ENCODE data around the gene ZMYND8. TPM values are rescaled to one million over a fixed set of nuclear protein-coding genes. Genes with fewer than 3 reads are reported as not detected.
"Not testable (repeated sequence)": the region's sequence is repeated elsewhere in the genome, so short reads cannot be mapped to it uniquely, and the experiment has no call there.

ZMYND8 gene
- total RNA-seq, 1 donor from 2014 or later, result 18.6 TPM

DNA sequence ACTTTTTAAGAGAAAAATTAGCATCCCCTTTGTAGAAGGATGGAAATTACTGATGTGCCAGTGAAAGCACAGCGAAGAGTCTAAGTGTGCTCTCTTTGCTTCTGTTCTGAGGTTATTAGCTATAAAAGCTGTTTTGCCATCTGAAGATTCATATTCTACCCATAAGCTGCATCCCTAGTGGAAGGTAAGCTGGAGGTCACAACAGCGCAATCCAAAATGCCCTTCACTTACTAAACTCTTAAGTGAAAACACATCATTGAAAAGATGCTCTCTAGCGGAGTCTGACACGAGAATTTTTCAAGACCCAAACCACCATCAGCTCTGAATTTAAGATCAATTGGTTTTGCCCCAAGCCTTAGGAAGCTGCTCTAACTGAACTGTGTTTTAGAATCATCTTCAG lies 113.5 kb downstream of the ZMYND8 start:
- H3K4me3 ChIP-seq (ENCODE audit: low read depth, low read length), result no peak overlapping the region
- TF ChIP-seq, protein P1, sequence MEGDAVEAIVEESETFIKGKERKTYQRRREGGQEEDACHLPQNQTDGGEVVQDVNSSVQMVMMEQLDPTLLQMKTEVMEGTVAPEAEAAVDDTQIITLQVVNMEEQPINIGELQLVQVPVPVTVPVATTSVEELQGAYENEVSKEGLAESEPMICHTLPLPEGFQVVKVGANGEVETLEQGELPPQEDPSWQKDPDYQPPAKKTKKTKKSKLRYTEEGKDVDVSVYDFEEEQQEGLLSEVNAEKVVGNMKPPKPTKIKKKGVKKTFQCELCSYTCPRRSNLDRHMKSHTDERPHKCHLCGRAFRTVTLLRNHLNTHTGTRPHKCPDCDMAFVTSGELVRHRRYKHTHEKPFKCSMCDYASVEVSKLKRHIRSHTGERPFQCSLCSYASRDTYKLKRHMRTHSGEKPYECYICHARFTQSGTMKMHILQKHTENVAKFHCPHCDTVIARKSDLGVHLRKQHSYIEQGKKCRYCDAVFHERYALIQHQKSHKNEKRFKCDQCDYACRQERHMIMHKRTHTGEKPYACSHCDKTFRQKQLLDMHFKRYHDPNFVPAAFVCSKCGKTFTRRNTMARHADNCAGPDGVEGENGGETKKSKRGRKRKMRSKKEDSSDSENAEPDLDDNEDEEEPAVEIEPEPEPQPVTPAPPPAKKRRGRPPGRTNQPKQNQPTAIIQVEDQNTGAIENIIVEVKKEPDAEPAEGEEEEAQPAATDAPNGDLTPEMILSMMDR (conservative IDR thresholded peaks at IDR 0.05; ENCODE audit: low read depth, low read length), result no peak

DNA sequence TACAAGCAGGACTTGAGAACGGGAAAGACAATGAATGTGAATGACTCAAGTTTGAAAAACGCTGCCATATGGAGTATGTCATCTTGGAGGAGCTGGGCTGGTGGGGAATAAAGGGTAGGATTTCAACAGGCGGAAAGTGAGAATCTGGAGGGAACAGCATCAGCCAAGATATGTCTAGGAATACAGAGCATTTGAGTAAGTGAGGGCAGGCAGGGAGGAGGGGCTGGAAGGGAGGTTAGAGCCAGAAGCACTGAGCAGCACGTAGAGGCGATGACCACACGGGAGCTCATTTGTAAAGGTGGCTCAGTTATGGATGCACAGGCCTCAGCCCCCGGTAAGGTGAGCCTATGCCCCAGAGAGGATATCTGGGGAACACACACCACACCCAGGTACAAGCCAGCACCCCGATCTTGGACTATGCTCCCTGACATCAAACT lies 115.1 kb downstream of the ZMYND8 start:
- no peak for DNase-seq (ENCODE audit: low read depth)
- TF ChIP-seq, protein P1 (conservative IDR thresholded peaks at IDR 0.05; ENCODE audit: low read depth, low read length), result no peak
- H3K4me3 ChIP-seq (ENCODE audit: low read depth, low read length), result no peak overlapping the region

More for the DNA sequence above, 113.5 kb downstream of the ZMYND8 start:
- DNase-seq (ENCODE audit: low read depth), result no peak

DNA sequence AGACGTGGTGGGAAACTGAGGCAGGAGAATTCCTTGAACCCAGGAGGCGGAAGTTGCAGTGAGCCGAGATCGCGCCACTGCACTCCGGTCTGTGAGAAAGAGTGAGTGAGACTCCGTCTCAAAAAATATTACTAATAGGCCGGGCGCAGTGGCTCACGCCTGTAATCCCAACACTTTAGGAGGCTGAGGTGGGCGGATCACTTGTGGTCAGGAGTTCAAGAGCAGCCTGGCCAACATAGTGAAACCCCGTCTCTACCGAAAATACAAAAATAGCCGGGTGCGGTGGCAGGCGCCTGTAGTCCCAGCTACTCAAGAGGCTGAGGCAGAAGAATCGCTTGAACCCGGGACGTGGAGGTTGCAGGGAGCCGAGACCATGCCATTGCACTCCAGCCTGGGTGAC lies 116.4 kb downstream of the ZMYND8 start:
- not testable (repeated sequence) for DNase-seq (ENCODE audit: low read depth)

DNA sequence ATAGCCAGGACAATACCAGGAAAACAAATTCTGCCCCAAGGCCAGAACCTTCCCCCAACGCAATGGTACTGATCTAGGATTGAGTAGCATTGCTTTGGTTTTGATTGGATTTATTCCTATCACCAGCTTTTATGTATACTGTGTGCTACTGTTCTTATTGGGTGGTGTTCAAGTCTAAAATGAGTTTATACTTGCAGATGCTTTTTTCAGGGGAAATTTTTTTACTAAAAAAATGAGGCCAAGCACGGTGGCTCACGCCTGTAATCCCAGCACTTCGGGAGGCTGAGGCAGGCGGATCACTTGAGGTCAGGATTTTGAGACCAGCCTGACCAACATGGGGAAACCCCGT lies 116.8 kb downstream of the ZMYND8 start:
- no peak overlapping the region for H3K4me3 ChIP-seq (ENCODE audit: low read depth, low read length)
- TF ChIP-seq, protein P1 (conservative IDR thresholded peaks at IDR 0.05; ENCODE audit: low read depth, low read length), result no peak
- DNase-seq (ENCODE audit: low read depth), result no peak

More for the DNA sequence above, 116.4 kb downstream of the ZMYND8 start:
- H3K4me3 ChIP-seq (ENCODE audit: low read depth, low read length), result not testable (repeated sequence)

DNA sequence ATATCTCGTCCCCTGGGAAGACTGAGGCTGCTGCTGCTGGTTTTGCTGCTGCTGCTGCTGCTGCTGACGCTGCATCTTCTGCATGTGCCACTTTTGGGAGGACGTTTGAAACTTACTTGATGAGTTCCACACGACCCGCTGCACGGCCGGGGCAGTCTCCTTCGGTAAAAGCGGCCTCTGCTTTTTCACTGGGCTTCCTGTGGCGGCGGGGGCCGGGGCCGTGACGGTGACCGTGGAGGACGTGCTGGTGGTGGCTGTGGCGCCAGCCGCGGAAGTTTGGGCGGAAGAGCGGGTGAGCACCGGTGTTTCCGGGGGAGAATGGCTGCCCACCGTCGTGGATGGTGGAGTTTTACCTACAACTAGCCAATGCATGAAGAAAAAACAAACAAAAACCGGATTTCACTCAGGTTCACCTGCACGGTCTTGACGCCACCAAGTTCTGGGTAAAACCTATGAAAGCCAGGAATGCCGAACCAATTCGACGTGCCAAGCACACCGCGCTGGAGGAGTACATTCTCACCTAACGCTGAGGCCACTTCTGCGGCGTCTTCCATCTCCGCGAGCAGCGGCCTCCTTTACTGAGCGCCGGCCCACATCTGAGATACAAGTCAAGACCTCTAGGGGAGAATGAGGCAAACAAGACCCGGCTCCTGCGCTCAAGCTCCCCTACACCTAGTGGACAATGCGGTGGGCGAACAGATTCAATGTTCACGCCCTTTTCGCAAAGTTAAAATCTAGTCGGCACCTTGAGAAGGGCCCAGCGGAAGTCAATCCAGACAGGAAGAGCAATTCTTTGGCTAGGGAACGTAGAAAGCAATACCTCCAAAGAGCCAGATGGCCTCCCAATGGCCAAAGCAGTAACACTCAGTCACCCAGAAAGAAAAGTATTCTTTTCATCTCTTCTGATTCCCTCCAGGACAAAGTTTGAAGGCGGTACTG lies 117.5 kb downstream of the ZMYND8 start:
- no peak overlapping the region for H3K4me3 ChIP-seq (ENCODE audit: low read depth, low read length)
- TF ChIP-seq, protein P1 (conservative IDR thresholded peaks at IDR 0.05; ENCODE audit: low read depth, low read length), result no peak
- DNase-seq (ENCODE audit: low read depth), result no peak

DNA sequence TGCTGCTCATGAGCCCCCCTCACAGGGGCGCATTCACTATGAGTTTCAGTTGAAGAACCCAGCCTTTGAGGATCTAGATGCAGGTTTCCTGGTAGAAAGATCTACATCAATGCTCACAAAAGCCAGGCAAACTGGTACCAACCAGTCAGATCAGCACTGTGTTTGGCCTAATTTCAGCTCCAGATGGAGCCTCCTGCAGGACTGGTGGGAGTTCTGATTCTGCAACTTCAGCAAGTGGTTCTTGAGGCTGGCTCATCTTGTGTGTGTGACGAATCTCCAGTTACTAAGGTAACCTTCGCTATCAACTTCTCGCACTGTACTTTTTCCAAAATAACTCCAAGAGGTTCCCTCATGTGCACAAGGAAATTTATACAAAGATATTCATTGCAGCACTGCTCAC lies 118.8 kb downstream of the ZMYND8 start:
- DNase-seq (ENCODE audit: low read depth), result no peak
- TF ChIP-seq, protein P1 (conservative IDR thresholded peaks at IDR 0.05; ENCODE audit: low read depth, low read length), result no peak
- no peak overlapping the region for H3K4me3 ChIP-seq (ENCODE audit: low read depth, low read length)

DNA sequence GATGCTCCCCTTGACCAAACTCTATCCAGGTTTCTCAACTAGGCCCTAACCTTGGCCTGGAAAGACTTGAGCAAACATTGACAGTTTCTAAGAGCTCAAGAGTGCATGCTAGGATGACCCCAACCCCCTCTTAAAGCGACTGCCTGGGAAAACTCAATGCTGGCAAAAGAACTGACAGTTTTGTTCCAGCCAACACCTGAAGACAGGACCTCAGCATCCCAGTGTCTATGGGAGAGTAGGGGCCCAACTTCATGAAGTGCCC lies 119.9 kb downstream of the ZMYND8 start:
- no peak for DNase-seq (ENCODE audit: low read depth)
- TF ChIP-seq, protein P1 (conservative IDR thresholded peaks at IDR 0.05; ENCODE audit: low read depth, low read length), result no peak
- no peak overlapping the region for H3K4me3 ChIP-seq (ENCODE audit: low read depth, low read length)

Measured in epithelial cell of proximal tubule (primary cell).